NCI-H2196 treated with DMSO at 0.1 percent for 48 hours (cell line): ENCODE measurements around the gene HOXA13.

Experiments used
- DNase-seq: peaks from one replicate; lab custom pipeline; 2025; ENCODE audit not compliant: unreplicated experiment; lab: John Stamatoyannopoulos, UW

HOXA13 gene

DNA sequence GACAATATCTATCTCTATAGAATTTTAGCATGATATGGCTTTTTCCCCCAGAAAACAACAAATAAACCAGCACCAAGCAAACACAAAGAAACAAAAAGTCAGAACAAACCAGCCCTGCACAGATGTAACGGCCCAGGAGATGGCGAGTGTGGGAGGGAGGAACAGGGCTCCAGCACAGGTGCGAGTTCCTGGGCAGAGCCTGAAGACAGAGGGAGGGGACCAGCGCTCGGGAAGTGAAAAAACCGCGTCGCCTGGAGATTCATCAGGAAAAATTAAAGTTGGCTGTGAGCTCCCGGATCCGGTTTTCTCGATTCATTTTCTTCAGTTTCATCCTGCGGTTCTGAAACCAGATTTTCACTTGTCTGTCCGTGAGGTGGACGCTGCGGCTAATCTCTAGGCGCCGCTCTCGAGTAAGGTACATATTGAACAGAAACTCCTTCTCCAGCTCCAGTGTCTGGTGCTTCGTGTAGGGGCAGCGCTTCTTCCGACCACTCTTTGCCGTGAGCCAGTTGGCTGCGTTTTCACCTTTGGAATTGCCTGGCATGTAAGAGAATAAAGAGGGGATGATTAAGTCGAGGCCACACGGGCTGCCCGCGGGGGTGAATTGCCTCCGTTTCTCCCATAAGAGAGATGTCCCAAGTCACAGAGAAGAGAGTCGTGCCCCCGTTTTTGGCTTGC lies 28.1 kb downstream of the HOXA13 start:
- no peak for DNase-seq

DNA sequence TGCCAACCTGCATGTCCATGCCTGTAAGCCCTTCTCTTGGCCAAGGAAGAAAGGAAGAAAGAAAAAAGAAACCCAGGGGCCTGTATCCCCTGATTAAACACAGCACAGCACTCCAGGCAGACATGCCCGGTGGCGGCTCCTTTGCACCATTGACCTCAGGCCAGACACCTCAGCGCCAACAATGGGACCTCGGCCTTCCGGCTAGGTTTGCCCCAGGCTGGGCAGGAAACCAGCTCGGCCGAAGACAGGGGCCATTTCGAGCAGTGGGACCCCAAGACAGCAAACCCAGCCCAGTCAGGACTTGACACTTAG lies 28.6 kb downstream of the HOXA13 start:
- no peak for DNase-seq

- no peak for DNase-seq
Measured at GRCh38 chr7:27170426-27171324, 29.2 kb downstream of the HOXA13 start.

GRCh38 chr7:27169658-27170425 lies 30.0 kb downstream of the HOXA13 start:
- no peak for DNase-seq

- no peak for DNase-seq
Measured at GRCh38 chr7:27168265-27168947, 31.5 kb downstream of the HOXA13 start.

- no peak for DNase-seq
Measured at GRCh38 chr7:27167916-27168264, 32.0 kb downstream of the HOXA13 start.

GRCh38 chr7:27166531-27167505 lies 33.1 kb downstream of the HOXA13 start:
- DNase-seq, result no peak

DNA sequence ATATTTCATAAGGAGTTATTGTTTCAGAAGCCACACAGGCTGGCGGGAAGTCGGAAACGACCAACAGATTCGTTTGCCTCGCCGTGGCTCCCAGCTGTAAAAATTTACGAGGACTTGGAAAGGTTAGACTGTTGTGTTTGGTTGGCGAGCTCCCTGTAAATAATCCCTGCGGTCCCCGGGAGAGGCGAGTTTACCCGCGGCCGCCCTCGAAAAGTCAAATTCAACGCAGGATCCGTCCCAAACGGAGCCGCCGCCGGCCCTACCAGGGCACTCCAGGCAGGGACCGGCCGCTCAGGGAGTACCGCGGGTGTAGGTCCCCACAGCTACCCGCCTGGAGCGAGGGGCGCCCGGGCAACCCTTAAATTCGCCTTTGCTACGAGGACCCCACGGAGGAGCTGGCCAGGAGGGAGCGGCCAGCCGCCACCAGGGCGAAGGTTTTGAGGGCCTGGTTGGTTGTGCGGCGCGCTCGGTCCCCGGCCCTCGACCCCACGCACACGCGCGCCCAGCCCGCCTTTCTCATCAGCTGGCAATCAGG lies 33.8 kb downstream of the HOXA13 start:
- no peak for DNase-seq

DNA sequence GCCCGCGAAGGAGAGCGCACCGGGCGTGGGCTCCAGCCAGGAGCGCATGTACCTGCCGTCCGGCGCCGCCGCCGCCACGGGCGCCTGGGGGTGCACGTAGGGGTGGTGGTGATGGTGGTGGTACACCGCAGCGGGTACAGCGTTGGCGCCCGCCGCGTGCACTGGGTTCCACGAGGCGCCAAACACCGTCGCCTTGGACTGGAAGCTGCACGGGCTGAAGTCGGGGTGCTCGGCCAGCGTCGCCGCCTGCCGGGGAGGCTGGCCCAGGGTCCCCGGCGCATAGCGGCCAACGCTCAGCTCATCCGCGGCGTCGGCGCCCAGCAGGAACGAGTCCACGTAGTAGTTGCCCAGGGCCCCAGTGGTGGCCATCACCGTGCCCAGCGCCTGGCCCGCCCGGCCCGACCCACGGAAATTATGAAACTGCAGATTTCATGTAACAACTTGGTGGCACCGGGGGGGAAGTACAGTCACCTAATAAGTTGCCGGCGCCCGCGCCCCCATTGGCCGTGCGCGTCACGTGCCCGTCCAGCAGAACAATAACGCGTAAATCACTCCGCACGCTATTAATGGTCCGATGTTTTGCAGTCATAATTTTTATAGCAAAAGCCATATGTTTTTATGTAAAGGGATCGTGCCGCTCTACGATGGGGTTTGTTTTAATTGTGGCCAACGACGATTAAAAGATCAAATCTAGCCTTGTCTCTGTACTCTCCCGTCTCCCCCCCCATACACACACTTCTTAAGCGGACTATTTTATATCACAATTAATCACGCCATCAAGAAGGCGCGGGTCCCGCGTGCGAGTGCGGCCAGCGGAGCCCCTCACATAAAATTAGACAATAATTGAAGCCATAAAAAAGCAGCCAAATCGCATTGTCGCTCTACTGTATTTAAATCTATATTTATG lies 34.5 kb downstream of the HOXA13 start, which contains the start of gene HOXA9:
Gene HOXA9 (minus strand): TSS at position 449 of the 907 bp plus-strand sequence. CDS start 80 bp downstream, at position 369.
- no peak for DNase-seq

DNA sequence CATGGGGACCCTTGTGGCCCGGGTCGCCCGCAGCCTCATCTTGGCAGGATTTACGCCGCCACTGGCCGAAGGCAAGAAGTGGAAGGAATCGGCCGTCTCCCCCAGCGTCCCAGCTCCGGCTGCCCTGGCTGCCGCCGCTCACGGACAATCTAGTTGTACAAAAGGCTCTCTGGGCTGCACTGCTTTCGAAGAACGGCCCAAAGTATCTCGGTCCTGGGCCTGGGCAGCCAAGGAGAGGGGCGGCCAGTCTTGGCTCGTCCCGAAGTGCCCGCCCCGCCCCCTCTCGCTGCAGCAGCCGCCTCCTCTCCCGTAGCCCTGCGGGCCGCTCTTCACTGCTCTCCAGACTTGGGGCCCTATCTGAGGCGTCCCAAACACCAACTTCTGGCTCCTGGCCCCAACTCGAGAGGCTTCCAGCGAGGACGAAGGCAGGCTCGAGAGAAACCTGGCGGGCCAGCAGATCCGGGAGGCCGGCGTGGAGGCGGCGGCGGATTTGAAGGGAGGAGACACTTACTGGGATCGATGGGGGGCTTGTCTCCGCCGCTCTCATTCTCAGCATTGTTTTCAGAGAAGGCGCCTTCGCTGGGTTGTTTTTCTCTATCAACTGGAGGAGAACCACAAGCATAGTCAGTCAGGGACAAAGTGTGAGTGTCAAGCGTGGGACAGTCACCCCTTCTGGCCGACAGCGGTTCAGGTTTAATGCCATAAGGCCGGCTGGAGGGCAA lies 35.4 kb downstream of the HOXA13 start:
- DNase-seq, result no peak

DNA sequence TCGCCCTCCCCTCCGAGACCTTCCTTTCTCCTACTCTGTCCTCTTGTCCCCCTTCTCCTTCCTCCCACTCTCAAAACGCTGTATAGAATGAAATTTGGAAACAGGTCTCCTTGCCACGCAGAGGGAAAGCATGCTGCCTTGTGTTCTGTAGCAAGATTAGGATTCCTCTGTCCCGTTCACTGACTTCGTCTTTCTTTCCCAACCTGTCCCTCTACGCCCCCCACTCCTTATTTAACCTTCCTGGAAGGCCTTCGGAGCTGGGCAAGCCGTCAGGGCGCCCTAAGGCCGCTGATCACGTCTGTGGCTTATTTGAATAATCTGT lies 35.9 kb downstream of the HOXA13 start:
- DNase-seq, result no peak

DNA sequence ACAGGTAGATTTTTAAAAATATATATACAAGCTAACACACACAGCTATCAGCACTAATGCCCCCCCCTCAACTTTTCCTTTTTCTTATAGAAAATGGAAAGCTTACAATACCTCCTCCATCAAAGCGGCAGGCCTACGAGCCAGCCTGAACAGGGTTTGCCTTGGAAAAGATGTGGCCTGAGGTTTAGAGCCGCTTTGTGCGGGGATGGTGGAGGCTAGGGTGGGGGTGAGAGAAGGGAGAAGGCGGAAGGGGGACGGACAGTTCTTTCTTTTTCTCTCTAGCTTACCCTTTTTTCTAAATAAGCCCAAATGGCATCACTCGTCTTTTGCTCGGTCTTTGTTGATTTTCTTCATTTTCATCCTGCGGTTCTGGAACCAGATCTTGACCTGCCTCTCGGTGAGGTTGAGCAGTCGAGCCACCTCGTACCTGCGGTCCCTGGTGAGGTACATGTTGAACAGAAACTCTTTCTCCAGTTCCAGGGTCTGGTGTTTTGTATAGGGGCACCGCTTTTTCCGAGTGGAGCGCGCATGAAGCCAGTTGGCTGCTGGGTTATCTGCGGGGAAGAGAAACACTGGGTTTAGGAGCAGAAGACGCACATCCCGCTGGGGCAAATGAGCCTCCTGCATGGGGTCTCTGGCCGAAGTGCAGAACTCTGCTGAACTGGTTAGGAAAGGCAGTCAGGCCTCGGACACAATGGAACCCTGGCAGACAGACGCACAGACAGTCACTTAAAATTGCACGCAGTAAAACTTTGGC lies 36.4 kb downstream of the HOXA13 start:
- DNase-seq, result no peak

DNA sequence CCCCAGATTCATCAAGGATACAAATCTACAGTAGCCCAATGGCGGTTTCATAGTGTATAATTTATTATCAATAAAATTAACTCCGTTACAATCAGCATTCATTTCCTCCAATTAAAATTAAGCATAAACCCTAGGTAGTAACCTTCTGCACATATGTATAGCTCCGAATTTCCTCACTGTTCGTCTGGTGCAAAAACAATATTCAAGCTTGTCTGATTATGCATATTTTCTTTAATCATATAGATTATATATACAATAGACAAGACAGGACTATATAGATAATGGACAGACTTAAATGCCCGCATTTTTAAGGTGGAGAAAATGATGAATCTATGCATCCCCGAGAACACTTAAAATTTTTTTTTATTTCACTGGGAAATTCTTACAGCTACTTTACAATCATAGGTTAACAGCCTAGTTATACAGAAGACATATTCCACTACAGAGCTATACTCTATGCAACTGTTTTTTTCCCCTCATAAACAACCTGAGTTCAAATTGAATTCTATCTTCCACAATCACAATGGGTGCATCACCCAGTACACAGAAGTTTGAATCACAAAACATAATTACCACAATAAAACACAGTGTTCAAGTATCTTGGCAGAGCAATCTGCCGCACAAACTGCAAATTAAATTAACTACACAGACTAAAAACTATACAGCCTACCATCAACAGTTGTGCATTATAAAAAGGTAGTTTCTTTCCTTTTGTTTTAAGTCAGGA lies 37.2 kb downstream of the HOXA13 start:
- no peak for DNase-seq

DNA sequence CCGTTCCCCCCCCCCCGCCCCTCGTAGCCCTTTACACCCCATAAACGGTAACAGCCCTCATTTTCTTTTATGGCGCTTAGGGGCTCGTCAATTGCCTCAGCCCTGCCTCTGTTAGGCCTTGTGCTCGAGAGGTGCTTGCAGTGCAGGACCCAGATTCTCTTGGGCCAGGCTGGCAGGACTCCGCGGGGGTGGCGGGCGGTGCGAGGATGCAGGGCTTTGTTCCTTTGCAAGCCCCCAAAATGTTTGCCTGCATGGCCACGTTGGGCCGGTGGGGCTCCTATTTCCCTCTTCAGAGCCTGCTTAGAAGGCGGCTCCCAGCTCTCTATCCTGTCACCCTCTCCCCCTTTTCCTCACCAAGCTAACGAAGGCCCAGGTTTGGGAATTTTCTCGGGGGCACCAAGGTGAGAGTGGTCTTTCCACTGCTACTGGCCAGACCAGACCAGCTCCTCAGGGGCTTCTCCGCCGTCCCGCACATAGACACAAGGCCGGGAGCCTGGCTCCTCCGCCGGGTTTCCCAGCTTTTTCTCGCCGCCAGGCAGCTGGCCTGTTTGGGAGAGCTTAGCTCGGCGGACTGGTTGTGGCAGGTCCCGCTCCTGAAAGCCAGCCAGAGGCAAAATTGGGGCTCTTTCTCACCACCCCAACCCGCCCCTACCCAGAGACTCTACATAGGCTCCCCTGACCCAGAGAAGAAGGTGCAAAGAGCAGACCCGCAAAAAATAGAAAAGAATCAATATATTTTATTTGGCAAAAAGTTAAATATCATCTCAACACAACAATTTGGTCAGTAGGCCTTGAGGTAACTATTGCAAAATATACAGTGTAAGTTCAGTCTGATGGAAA lies 38.0 kb downstream of the HOXA13 start:
- DNase-seq, result no peak

GRCh38 chr7:27161214-27161720 lies 38.6 kb downstream of the HOXA13 start:
- DNase-seq, result no peak
